Peyer's patch (tissue), 4 donors: ENCODE measurements around the gene HABP2.

Source experiments
- CTCF ChIP-seq, 6 experiments: fragments of 450-650 bp in 4 of 6; fragments of 200-600 bp in 2 of 6; sonication (generic) in 1 of 6; IDR thresholded peaks; one replicate each; pipeline ENCODE4 v1.5.1; 2017 to 2019; ENCODE audit warnings: antibody characterized with exemption in 6 of 6, mild to moderate bottlenecking in 3 of 6, moderate library complexity in 1 of 6
- POLR2A ChIP-seq, 2 donors: fragments of 450-650 bp; IDR thresholded peaks; one replicate each; pipeline ENCODE4 v1.5.1; 2017; ENCODE audit warnings: antibody characterized with exemption in 2 of 2, mild to moderate bottlenecking in 2 of 2, moderate library complexity in 2 of 2

- TF ChIP-seq CTCF (IDR thresholded peaks at IDR 0.05) (no peak), POLR2A (IDR thresholded peaks at IDR 0.05) (no peak)
These were observed 5.1 kb downstream of the HABP2 start for GRCh38 chr10:113557903-113558321.
